ENCODE measurements around the gene PTPRG.
"Not testable (repeated sequence)": the region's sequence is repeated elsewhere in the genome, so short reads cannot be mapped to it uniquely, and the experiment has no call there.

The PTPRG gene

DNA sequence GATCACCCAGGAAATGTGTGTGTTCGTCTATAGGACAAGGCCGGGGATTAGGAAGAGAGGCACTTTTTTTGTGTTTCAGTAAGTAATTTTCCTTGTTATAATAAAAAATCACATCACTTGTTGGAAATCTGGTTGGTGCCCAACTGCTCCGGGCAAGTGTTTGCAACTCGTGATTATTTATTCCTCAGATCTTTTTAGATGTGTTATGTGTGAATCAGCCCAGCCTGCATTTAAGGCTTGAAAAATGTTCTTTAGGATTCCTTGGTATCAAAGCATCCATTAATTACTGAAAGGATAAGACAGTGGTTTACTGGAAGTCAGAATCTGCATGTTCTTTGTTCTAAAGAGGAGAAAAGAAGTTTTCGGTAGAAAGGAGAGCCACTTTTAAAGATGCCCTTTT, 466.4 kb downstream of the PTPRG start:
- DNase-seq = no peak

DNA sequence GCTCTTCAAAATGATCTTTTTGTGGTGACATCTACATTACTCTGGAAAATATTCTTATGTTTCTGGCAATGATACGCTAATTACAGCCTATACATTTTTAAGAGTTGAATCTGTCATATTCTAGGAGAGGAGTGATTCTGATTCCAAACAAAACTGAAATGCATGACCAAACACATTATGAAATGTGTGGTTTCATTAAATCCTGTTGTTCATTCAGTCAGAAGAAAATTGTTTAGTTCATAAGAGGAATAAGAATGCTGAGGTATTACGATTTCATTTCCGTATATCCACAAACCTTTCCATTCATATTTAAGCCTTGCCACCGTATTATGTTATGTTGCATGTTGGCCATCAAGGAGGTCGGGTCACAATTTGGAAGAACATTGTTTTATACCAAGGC, 466.9 kb downstream of the PTPRG start:
- DNase-seq = no peak

DNA sequence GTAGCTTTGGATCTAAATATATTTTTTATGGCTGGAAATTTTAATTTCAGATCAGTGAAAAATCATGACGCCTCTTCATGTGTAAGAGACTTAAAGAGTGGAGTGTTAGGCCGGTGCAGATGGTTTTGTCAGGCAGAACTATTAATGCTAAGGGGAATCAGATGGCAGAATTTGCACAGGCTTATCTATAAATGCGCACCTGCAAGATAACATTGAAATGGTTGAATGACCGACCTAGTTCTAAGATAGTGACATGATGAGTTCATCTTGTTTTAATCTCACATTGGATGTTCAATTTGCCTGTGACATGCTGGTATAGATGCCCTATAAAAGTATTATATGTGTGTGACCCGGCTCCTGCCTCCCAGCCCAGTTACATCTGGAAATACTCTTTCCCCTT, 471.4 kb downstream of the PTPRG start:
- no peak for DNase-seq

DNA sequence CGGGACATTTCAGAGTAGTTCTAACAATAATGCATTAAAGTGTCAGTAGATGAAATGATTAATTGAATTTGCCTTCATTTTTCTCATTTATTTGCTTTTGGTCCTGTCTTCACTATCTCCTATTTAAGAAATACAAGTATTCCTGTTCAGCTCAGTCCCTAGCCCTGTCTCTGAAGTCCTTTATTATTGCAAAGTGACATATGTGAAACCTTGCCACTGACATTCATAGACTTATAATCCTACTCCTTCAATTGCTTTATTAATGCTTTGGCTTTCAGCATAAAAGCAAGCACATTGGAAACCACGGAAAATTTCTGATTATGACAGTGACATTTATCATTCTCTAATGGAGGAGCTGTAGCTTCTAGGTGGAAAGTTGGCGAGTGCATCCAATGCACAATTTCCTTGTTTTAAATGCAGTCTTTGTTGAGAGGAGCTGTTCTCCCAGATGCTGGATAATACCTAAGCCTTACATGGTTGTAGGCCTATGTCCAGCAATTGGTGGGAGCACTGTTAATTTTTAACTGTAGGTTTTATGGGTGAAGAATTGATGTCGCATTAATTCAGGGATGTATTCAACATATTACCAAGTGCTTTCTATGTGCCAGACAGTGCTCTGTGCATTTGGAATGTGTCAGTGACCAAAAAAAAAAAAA, 474.2 kb downstream of the PTPRG start:
- no peak for DNase-seq

DNA sequence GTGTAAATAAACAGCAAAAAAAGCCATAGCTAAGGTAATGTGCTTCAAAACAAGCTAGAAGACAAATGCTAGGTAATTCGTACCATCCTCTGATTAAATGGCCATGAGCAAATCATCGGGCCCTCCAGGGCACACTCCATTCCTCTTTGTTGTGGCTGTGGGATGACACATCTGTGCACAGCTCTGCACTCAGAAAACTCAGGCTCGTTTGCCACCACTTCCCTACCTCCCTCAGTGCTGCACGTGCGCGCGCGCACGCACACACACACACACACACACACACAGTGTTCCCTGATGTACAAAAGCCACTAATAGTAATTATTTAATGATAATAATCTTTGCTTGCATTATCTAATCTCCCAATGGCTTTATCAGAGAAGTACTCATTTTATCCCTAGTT, 475.4 kb downstream of the PTPRG start:
- DNase-seq = no peak

DNA sequence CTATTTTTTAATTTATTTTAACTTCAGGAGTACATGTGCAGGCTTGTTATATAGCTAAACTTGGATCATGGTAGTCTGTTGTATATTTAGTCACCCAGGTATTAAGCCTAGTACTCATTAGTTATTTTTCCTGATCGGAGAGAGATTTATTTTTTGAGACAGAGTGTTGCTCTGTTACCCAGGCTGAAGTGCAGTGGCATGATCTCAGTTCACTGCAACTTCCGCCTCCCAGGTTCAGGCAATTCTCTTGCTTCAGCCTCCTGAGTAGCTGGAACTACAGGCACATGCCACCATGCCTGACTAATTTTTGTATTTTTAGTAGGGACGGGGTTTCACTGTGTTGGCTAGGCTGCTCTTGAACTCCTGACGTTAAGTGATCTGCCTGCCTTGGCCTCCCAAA, 477.4 kb downstream of the PTPRG start:
- not testable (repeated sequence) for DNase-seq

DNA sequence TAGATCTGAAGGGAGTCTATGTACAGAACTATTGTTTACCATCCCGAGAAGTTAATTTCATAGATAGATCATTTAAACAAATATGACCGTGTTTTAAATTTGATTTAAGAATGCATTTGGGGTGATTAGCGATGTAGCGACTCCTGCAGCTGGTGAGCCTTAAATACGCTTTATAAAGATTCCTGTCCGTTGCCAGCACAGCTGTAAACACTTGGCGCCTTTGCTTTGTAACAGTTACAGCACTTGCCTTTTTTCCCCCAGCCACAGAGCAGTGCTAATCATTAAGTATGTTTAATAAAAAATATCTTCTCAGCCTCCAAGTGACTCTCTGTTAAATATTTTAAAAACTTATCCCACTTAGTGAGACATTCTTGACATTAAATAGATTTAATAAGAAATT, 478.2 kb downstream of the PTPRG start:
- no peak for DNase-seq

DNA sequence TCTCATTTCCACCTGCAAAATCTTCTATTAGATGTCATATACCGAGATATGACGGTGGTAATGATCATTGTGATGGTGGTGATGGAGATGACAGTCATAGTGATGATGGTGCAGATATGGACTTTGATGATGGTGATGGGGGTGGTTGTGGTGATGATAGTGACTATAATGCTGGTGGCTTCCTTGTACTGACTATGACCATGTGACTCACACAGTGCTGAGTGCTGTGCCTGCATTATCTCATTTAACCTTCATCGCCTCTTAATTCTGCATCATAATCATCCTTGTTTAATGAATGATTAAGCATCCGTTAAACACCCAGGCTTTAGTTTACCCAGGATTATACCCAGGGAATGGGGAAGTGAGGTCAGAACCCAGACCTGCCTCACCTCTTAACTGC, 480.3 kb downstream of the PTPRG start:
- no peak for DNase-seq

DNA sequence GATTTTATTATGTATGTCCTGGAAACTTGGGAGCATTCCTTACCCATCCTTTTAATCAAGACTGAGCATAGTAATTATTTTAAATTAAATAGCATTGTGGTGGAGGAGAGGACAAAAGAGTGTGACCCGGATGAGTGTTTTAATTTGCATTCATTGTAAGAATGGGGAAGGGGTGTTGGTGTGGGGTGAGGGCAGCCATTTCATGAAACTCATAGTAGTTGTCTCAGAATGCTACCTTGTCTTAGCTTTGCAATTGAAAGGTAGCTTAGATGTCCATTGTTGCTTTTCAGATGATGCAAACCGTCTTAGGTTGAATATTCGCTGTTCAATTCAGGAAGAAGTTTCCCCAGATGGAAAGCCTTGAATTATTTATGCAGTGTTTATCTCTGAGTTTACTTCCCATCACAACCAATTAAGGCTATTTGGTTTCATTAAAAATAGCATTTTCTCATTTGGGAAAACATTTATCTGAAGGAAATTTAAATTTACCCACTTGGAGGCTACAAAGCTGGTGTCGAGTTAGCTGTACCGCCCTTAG, 483.6 kb downstream of the PTPRG start:
- no peak for DNase-seq

DNA sequence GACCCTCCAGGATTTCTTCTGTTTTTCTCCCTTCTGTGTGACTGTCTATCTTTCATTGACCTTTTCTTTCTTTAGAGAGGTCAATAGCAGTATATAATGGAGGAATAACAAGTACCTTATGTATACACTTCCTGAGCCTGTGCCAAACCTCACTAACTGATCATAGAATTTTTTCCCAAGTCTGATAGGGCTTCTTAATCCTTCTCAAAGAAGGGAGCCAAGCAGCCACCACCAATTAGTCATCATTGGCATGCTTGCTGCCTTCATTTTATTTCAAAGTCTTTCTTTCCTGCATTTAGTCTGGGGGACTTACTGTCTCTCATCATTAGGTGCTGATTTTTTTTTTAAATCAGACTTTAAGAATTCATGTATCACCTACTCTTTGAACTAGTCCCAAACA, 485.0 kb downstream of the PTPRG start:
- no peak for DNase-seq

DNA sequence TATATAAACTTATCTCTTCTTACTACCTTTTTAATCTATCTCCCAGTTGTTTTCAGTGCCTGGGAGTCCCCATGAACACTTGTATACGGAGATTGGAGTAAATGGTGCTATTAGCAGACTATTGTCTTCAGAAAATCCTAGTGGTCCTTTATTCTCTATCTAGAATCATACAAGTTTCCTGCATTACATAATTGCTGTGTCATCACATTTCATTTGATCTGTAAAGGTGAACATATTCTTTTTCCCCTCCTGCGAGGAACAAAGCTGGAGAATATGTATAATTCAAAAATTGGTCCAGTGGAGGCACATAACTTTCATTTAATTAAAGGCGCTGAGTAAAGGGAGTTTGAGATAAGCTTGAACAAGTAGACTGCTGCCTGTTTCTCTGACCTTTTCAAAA, 487.2 kb downstream of the PTPRG start:
- no peak for DNase-seq

DNA sequence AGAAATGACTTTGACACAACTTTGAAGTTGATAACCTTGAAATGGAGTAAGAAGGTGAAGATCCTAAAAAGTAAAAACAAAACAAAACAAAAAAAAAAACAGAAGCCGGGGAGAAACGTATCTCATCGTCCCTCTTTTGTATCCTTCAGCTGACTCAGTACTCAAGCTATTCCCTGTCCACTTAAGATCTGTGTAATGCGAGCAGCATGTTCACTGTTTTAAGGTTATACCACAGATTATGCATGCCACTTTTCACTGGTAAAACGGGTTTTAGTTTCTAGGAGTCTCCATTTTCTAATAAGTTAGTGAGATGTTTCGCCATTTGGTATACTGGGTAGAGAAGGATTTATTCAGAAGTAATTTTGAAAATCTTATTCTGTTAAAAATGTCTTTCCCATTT, 487.7 kb downstream of the PTPRG start:
- no peak for DNase-seq

DNA sequence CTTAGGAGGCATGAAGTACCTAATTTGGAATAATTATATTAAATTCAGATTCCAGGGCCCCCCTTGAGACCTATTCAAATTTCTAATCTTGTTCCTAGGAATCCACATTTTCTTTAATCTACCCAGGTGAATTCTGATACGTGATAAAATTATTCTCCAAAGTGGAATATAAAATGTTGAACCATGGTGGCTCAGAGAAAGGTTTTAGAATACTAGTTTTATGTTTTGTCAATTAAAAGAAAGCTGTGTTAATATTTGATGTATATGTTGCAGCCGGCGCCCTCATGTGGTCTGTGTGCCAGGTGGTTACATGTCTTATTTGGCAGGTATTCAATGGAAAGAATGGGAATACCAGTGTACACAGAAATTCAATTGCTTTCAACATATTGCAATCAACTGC, 490.1 kb downstream of the PTPRG start:
- DNase-seq = no peak

DNA sequence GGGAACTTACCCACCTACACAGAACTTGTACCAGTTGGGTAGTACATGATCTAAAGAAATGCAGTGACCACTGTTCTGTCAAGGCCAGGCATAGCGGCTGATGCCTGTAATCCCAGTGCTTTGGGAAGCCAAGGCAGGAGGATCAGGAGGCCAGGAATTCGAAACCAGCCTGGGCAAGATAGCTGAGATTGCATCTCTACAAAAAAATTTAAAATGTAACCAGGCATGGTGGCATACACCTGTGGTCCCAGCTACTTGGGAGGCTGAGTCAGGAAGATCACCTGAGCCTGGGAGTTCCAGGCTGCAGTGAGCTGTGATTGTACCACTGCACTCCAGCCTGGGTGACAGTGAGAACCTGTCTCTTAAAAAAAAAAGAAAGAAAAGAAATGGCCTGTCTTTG, 491.0 kb downstream of the PTPRG start:
- DNase-seq = no peak

DNA sequence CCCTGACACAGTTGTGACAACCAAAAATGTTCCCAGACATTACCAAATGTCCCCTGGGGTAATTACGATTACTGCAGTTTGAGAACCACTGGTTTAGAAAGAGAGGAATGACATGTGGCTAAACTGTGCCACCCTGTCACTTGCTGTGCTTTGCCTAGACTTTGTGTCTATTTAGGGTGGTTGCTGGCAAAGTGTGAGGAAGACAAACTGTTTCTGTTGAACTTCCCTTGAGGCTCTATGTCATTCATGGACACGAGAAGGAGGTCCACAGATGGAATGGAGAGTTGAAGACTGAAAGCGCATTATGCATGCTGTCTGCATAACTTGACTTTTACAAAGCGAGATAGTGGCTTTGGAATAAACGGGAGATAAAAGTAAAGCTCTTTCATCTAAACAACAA, 495.3 kb downstream of the PTPRG start:
- no peak for DNase-seq

DNA sequence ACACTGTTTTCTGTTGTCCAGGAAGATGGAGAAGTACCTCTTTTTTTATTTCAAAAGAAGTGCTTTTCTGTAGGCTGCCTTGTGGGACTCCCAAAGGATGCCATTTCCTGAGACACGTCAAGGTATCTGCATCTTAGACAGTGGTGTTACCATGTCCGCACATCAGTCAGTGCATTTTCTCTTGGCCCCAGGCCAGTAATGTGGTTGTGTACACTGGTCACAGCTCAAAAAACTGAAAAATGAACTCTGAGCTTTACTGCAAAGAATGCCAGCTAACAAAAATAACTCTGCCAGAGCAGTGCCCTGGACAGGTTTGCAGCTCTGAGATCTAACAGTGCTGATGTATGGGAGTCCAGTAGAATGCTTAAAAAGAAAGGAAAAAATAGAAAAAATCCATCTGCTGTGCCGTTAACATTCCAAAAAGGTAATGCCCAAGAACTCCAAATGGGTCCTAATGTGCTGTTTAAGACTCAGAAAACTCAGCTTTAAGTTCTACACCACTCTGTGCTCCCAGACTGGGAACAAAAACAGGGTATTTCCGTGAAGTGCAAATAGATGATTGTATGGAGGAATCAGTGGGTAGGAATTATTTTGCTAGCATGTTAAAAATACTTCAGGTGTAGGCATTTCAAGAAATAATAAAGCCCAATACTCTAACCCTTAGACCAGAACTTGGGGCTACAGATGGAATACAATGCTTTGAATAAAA, 496.1 kb downstream of the PTPRG start:
- no peak for DNase-seq

DNA sequence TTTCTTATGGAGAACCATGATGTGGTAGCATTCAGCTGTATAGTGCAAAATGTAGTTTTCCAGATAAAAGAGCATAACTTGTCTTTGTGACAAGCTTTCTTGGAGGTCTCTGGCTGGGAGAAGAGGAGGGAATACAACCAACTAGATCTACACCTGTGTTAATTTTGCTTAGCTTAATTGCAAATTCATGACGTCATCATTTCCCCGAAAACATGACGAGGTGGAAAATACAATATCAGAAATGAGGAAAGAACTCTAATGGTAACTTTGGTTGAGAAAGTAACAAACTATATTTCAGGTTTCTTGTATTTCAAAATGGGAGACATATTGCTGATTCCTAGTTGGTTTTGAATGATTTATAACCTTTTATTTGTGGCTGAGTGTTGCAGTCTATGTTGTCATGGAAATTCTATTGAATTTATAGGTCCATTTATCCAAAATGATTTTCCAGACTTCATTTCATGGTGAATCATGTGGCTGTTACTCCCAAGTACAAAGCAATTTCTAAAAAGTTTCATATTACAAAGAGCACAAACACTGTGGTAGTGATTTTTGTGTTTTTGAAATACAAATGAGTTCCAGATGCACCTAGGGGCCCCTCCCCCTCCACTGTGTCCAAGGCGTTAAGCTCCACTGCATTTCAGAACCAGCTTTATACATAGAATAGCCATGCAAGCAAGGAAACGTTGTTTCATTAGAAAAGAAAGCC, 504.8 kb downstream of the PTPRG start:
- DNase-seq = no peak

DNA sequence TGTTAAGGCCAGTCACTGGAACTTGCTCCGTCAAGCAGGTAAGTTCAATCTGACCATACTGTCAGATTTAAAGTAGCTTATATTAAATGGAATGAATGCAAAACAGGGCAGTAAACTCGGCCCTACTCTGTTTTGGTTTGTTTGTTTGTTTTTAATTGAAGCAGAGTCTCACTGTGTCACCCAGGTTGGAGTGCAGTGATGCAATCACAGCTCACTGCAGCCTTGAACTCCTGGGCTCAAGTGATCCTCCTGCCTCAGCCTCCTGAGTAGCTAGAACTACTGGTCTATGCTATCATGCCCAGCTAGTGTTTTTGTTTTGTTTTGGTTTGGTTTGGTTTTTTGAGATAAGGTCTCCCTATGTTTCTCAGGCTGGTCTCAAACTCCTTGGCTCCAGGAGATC, 507.0 kb downstream of the PTPRG start:
- no peak for DNase-seq

DNA sequence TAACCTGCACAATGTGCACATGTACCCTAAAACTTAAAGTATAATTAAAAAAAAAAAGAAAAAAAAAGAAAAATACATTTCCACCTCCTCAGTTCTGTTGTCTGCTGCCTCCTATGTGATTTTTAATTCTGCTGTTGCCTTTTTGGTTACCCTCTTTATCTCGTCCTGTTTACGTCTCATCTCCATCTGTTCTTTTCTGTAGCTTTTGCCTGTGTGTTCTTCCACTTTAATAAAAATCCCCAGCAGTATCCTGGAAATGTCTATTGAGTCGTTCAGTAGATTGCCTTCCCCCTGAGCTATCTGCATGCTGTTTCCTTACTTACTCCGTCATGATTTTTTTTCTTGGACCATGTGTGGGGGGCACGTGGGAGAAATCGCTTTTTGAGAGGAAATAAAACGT, 509.5 kb downstream of the PTPRG start:
- no peak for DNase-seq

DNA sequence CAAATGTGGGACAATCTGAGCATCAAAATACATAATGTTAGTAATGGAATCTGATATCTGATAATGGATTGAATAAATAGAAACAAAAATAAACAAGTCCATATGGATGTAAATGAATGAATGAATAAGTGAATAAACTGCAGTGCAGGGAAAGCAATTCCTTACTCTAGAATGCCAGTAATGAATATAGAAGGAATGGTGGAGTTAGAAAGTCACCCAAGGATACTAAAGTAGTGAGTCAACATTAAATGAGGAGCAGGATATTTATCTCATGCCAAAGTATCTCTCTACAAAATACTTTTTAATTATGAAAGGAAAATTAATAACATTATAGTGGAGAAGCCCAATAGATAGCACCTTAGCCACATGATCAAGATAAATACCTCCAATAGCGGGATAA, 511.7 kb downstream of the PTPRG start:
- no peak for DNase-seq

DNA sequence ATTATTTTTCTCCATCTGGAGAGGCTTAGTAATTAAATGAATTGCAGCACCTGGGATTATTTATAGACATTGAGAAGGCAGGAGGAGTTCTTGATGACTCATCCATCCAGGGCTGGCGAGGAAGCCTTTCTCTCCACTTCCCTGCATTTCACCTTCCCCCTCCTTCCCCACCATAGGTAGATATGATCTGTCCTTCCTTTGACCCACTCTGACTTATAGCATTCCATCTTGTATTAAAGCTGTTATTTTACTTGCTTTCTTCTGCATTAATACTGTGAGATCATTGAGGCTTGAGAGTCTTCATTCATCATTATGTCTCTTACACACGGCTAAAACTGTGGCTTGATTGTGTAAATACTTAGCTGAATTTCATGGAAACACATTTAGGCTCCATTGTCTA, 523.2 kb downstream of the PTPRG start:
- DNase-seq = no peak

DNA sequence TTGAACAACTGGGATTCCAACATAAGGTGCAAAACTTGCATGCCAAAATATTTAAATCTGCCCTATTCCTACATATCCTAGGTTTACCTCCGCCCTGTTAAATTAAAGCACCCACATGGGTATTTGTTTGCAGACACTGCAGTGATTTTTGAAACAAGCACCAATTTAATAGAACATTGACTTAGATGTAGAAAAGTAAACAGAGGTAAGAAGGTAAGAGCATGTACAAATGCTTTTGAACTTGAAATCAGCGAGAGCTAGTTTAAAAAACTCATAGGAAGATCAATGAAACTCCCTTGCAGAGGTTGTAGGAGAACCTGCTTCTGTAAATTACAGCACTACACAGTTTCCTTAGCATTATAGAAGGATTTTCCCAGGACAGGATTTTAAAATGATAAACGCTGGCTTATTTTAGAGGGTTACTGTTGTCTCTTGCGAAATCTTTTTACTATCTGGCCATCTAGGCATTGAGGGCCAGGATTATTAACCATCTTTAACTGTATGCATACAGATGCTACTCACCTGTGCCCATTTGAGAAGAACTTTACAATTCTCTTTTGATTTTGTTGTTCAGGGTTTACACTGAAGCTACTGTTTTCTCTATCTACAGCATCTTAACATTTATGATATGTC, 527.2 kb downstream of the PTPRG start:
- no peak for DNase-seq

DNA sequence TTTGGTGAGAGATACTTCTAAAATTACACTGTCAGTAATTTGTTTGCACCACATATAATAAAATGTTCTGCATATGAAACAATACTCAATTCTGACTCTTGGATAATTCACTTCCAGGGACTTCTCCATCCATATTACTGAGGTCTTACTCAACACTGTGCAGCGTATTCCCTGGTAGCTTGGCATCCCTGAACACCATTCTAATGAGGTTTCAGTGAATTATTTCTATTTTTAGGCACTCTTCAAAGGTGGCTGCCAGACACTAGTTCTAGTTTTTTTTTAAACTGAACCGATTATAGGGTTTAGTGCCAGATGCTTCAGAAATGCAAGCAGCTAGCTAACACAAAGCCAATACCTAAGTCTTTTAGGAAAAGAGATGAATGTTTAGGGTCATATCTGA, 528.7 kb downstream of the PTPRG start:
- no peak for DNase-seq

DNA sequence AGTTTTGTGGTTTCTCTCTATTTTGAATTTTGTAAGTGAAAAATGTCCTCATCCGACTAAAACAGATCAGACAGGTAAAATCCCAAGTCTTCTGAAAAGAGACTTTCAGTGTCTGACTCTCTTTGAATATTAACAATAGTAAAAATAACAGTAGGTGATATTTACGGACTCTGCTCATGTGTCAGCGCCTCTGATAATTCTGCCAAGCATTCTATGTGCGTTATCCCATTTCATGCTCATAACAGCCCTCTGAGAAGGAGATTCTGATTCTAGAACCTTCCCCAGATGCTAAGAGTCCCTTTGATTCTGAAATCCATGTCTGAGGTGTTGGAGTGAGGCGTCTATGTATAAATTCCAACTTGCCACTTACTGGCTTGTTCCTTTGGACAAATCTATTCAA, 529.1 kb downstream of the PTPRG start:
- DNase-seq = no peak

Data from NCI-H2029 treated with DMSO at 0.1 percent for 48 hours (cell line).